ENCODE results near the gene LECT2.

GRCh38 chr5:135976216-135976615 is 21.4 kb upstream of the LECT2 start:
- TF ChIP-seq CTCF (IDR thresholded peaks at IDR 0.05; ENCODE audit: low read depth, low read length) = no peak
- no peak for TF ChIP-seq MAX (IDR thresholded peaks at IDR 0.05; ENCODE audit: low read depth, low read length)
- TF ChIP-seq POLR2A (IDR thresholded peaks at IDR 0.05; ENCODE audit: extremely low read depth, insufficient read length) = no peak
